HFFc6 (cell line): ENCODE measurements around the gene BICDL2. TPM values are rescaled to one million over a fixed set of nuclear protein-coding genes. Genes with fewer than 3 reads are reported as not detected.
"Not testable (repeated sequence)": the region's sequence is repeated elsewhere in the genome, so short reads cannot be mapped to it uniquely, and the experiment has no call there.

Experiments used
- DNase-seq: peaks from one replicate; pipeline ENCODE4 v3.0.0-alpha.2; 2018
- H3K27ac Mint-ChIP-seq: 2 replicates; pipeline ENCODE4 v1.8.0; 2020; ENCODE audit warnings: mild to moderate bottlenecking, mixed read lengths
- H3K27me3 Mint-ChIP-seq: 2 replicates; pipeline ENCODE4 v1.8.0; 2021; ENCODE audit warnings: mild to moderate bottlenecking, moderate library complexity, mixed read lengths; ENCODE audit not compliant: insufficient read depth
- H3K36me3 Mint-ChIP-seq: 2 replicates; pipeline ENCODE4 v1.8.0; 2021; ENCODE audit warnings: low read depth, mixed read lengths
- H3K4me1 Mint-ChIP-seq: 2 replicates; pipeline ENCODE4 v1.8.0; 2020; ENCODE audit warnings: low read depth, mixed read lengths
- H3K4me3 Mint-ChIP-seq: 2 replicates; pipeline ENCODE4 v1.8.0; 2020; ENCODE audit warnings: mild to moderate bottlenecking, moderate library complexity, mixed read lengths
- H3K9me3 Mint-ChIP-seq: 2 replicates; pipeline ENCODE4 v1.8.0; 2020; ENCODE audit warnings: mild to moderate bottlenecking, mixed read lengths
- CTCF ChIP-seq: fragments of 200-600 bp; sonication (generic); IDR thresholded peaks from 2 replicates; pipeline ENCODE4 v1.5.0; 2021; ENCODE audit warnings: antibody characterized with exemption, mild to moderate bottlenecking
- total RNA-seq, 6 experiments: library from RNA; stranded (reverse); fragmentation: NEBNext Ultra II Directional; extraction: Animal tissue kit (Norgen Biotek cat#: 25700); gene quantifications; 2 replicates in 1 of 6; 3 replicates in 5 of 6; pipeline ENCODE4 v1.2.3, GENCODE V29; 2021

The BICDL2 gene
- total RNA-seq, 6 experiments from 2014 or later, result not detected

GRCh38 chr16:3071655-3072054, 34.9 kb upstream of the BICDL2 start:
- peaks cover 26% of the 10 kb centered on the region for H3K27me3 Mint-ChIP-seq
- no peaks in the 10 kb centered on the region for H3K4me1 Mint-ChIP-seq
- H3K36me3 Mint-ChIP-seq, result no peaks in the 10 kb centered on the region
- DNase-seq, result no peak
- no peak for TF ChIP-seq CTCF
- no peaks in the 10 kb centered on the region for H3K9me3 Mint-ChIP-seq
- H3K27ac Mint-ChIP-seq, result no peak overlapping the region
- no peak overlapping the region for H3K4me3 Mint-ChIP-seq

GRCh38 chr16:3070608-3071111, 33.9 kb upstream of the BICDL2 start:
- Mint-ChIP-seq H3K27me3 (peaks cover 24% of the 10 kb centered on the region), H3K4me3 (no peak overlapping the region)

DNA sequence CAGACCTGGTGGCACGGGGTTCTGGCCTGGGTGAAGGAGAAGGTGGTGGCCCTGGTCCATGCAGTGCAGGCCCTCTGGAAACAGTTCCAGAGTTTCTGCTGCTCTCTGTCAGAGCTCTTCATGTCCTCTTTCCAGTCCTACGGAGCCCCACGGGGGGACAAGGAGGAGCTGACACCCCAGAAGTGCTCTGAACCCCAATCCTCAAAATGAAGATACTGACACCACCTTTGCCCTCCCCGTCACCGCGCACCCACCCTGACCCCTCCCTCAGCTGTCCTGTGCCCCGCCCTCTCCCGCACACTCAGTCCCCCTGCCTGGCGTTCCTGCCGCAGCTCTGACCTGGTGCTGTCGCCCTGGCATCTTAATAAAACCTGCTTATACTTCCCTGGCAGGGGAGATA, 32.4 kb upstream of the BICDL2 start:
- not testable (repeated sequence) for H3K4me3 Mint-ChIP-seq, H3K4me1 Mint-ChIP-seq, H3K27ac Mint-ChIP-seq, DNase-seq, H3K36me3 Mint-ChIP-seq, H3K9me3 Mint-ChIP-seq
- H3K27me3 Mint-ChIP-seq, result peaks cover 15% of the 10 kb centered on the region

More at GRCh38 chr16:3070608-3071111, 33.9 kb upstream of the BICDL2 start:
- Mint-ChIP-seq H3K4me1 (peaks cover 1% of the 10 kb centered on the region), H3K9me3 (no peaks in the 10 kb centered on the region), H3K27ac (no peak overlapping the region), H3K36me3 (no peaks in the 10 kb centered on the region)
- DNase-seq, result no peak
- no peak for TF ChIP-seq CTCF

GRCh38 chr16:3068487-3068886, 31.7 kb upstream of the BICDL2 start:
- H3K4me3 Mint-ChIP-seq, result no peak overlapping the region
- H3K27ac Mint-ChIP-seq, result no peak overlapping the region
- no peak for DNase-seq
- H3K9me3 Mint-ChIP-seq, result no peaks in the 10 kb centered on the region
- peaks cover 9% of the 10 kb centered on the region for H3K27me3 Mint-ChIP-seq
- TF ChIP-seq CTCF, result no peak
- peaks cover 9% of the 10 kb centered on the region for H3K4me1 Mint-ChIP-seq
- no peaks in the 10 kb centered on the region for H3K36me3 Mint-ChIP-seq

- Mint-ChIP-seq H3K9me3 (no peaks in the 10 kb centered on the region), H3K4me3 (no peak overlapping the region), H3K36me3 (no peaks in the 10 kb centered on the region), H3K27ac (no peak overlapping the region), H3K4me1 (peaks cover 9% of the 10 kb centered on the region), H3K27me3 (peaks cover 7% of the 10 kb centered on the region)
- TF ChIP-seq CTCF, result no peak
- no peak for DNase-seq
Measured at GRCh38 chr16:3066440-3066748, 29.6 kb upstream of the BICDL2 start.

DNA sequence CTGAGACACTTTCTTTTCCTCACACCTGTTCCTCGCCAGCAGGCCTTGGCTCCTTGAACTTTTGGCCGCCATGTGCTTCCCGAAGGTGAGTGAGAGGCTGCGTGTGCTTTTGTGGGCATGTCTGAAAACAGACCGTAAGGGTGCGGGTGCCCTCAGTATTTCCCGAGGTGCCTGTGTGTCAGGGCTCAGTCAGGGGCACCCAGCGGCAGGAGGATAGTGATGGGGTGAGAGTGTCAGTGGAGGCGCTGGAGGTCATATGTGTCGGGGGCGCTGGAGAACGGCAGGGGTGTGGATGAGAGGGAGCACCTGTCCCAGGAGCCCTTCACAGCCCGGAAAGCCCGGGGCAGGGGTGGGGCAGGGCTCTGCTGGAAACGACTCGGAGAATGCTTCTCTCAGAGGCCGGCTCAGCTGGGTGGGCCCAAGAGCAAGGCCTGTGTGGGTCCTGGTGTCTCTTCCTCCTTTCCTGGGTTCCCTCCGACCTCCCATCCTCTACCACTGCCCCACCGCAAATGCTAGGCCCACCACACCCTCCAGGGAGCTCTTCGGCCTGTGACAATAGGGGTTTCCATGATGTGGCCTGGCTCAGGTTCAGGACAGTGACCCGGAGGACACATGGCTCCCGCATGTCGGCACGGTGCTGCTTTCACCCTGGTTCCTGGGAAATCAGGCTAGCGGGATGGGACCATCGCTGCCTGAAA, 29.1 kb upstream of the BICDL2 start:
- Mint-ChIP-seq H3K4me3 (no peak overlapping the region), H3K27me3 (peaks cover 4% of the 10 kb centered on the region), H3K36me3 (no peaks in the 10 kb centered on the region), H3K9me3 (no peaks in the 10 kb centered on the region), H3K4me1 (peaks cover 9% of the 10 kb centered on the region), H3K27ac (no peak overlapping the region)
- DNase-seq, result no peak
- TF ChIP-seq CTCF, result no peak
